Endometrial microvascular endothelial cells (primary cell): ENCODE results near the gene SH3BP5. TPM values are rescaled to one million over a fixed set of nuclear protein-coding genes. Genes with fewer than 3 reads are reported as not detected.

Experiments used
- in situ Hi-C: cut with HindIII; loops from 2 replicates; pipeline ENCODE4 v1.10.0; 2017; ENCODE audit warnings: low sequenced_read_pairs, low pct_unique_long_range_greater_than_20kb; ENCODE audit errors: inconsistent ontology term
- total RNA-seq: library from RNA; depleted of rRNA; stranded (reverse); fragments of >200 nt; gene quantifications from one replicate; pipeline ENCODE4 v1.2.3, GENCODE V29; 2015; ENCODE audit errors: inconsistent ontology term

SH3BP5 gene
- total RNA-seq, 1 donor from 2014 or later: 93.6 TPM

GRCh38 chr3:15330031-15330596 lies 2.3 kb downstream of the SH3BP5 start:
- in situ Hi-C loops: no loop called here

GRCh38 chr3:15329046-15330005 lies 3.1 kb downstream of the SH3BP5 start:
- in situ Hi-C loops: no loop called here

DNA sequence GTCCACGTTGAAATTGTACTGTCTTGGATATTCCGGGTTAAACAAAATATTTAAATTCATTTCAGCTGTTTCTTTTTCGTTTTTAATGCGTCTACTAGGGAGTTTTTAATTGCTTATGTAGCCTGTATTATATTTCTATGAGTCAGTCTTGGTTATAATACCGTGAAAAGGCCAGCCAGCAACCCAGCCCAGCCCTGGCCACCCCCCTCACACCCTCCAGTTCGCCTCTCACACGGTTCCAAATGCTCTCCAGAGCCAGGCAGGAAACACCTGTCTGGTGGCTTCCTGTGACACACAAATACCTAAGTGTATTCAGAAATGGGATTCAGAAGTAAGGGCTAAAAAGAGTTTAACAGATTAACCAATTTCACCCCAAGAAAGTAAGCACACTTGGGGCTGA lies 4.4 kb downstream of the SH3BP5 start:
- in situ Hi-C loops: no loop called here

DNA sequence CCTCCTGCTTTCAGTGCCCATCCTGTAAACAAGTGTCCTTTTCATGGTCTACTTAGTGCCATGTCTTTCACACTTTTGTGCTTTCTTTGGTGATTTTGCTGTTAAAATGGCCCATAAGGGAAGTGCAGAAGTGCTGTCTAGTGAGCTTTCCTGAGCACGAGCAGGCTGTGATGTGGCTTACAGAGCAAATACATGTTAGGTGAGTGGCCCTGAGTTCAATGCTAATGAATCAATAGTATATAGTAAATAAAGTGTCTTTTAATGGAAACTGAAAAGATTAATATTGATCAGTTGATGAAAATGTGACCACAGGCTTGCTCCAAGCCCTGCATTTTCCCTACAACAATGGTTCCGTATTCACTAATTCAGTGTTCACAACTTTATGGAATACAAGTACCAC lies 5.7 kb downstream of the SH3BP5 start:
- in situ Hi-C loops: no loop called here

DNA sequence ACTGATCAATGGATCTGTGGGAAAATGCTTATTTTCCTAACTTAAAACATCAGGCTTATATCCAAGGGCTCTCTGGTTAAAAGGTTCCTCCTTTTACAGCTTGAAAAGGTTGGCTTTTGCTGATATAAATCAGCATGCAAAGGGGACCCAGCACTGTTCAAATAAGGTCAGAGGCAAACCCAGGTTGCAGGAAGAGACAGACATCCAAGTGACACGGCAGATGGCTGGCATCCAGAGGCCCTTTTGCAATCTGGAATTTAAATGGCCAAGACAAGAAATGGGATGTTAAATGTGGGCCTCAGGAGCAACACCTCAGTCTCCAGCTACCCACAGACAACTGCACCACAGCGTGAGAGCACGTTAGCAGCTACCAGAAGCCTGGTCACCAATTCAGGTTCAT lies 6.3 kb downstream of the SH3BP5 start:
- in situ Hi-C loops: no loop called here

DNA sequence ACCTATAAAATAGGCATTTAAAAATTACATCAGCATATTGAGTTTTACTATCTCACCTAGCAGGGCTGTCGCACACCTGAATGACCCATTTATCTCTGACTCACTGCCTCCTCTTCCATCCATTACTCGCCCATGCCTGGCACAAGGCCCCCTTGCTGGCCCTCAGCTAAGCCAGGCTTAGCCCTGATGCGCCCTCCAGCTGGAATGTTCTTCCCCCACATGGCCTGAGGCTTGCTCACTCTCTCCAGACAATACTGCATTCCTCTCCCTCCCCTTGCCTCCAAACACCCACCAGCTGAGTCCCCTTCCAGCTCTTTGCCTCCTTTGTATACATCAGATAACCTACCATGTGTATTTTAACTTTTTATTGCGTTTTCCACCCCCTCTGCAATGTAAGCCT lies 7.2 kb downstream of the SH3BP5 start:
- in situ Hi-C loops: no loop called here

- in situ Hi-C loops: no loop called here
Observed at GRCh38 chr3:15324379-15324808, 8.0 kb downstream of the SH3BP5 start.

- in situ Hi-C loops: no loop called here
Observed at GRCh38 chr3:15323063-15323462, 9.3 kb downstream of the SH3BP5 start.

DNA sequence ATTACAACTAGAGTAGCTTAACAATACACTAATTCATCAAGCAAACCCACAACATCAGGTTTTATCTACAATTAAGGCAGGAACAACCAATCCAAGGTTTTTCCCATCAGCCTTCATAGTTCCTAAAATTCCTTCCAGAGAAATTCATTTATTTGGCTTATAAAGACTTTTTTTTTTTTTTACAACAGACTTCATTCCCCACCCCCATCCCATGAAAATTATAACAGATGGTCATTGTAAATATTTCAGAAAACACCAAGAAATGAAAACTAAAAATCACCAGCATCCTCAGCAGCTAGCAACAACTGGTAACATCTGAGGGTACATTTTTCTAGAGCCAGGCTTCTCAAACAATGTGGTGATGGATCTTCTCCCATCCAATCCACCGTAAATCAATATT lies 11.0 kb downstream of the SH3BP5 start:
- in situ Hi-C loops: no loop called here

DNA sequence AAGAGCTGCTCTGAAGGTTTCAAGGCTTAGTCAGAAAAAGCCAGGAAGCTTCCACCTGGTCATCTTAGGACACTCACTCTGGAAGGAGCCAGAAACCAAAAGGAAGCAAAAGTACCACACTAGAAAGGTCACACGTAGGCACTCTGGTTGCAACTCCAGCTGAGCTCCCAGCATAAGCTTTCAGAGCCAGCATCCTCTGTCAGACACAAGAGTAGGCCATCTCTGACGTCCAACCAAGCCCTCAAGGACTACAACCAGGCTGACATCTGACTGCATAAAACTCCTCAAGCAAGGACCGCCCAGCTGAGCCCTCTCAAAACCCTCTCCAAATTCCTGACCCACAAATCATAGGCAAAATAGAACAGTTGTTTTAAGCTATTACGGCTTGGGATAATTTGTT lies 12.8 kb downstream of the SH3BP5 start:
- in situ Hi-C loops: no loop called here

GRCh38 chr3:15319136-15319535 lies 13.2 kb downstream of the SH3BP5 start:
- in situ Hi-C loops: no loop called here

- in situ Hi-C loops: no loop called here
Observed at GRCh38 chr3:15318661-15319060, 13.7 kb downstream of the SH3BP5 start.

DNA sequence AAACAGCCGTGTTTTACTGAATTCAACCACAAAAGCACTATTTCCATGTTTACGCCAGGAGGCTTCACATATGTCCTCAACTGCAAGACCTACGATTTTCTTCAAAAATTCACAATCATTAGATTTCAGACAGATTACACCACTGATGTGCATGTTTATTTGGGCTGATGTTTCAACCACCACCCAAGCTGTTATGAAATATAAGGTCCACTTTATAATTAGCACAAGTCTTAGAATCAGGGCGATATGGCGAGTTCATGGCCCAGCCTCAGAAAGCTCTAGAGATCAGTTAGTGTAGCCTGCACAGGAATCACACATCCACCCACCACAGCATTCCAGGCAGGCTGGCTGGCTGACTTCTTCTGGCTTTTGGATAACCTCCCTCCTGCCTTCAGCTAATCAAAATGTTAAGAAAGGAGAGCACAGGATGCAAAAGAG lies 15.4 kb downstream of the SH3BP5 start:
- in situ Hi-C loops: no loop called here

GRCh38 chr3:15315003-15315402 lies 17.4 kb downstream of the SH3BP5 start:
- in situ Hi-C loops: no loop called here

GRCh38 chr3:15314276-15314675 lies 18.1 kb downstream of the SH3BP5 start:
- in situ Hi-C loops: no loop called here

GRCh38 chr3:15313461-15313860 lies 18.9 kb downstream of the SH3BP5 start:
- in situ Hi-C loops: no loop called here

DNA sequence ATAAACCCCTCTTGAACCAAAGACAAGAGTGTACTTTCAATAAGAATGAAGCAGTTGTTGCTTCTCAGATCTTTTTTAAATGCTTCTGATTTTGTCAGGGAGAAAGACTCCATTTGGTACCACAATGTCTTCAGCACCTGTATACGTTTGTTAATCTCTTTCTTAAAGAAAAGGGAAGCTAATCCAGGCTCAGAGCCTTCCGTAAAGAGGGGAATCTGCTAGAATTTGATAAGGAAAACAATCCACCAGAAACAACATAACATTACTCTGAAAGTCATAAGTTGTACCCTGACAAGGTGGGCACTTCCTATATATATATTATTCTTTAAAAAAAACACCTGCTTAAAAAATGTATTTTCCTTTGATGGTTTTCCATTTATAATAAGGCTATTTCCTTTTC lies 19.8 kb downstream of the SH3BP5 start:
- in situ Hi-C loops: no loop called here

- in situ Hi-C loops: no loop called here
Observed at GRCh38 chr3:15310491-15311370, 21.7 kb downstream of the SH3BP5 start.

DNA sequence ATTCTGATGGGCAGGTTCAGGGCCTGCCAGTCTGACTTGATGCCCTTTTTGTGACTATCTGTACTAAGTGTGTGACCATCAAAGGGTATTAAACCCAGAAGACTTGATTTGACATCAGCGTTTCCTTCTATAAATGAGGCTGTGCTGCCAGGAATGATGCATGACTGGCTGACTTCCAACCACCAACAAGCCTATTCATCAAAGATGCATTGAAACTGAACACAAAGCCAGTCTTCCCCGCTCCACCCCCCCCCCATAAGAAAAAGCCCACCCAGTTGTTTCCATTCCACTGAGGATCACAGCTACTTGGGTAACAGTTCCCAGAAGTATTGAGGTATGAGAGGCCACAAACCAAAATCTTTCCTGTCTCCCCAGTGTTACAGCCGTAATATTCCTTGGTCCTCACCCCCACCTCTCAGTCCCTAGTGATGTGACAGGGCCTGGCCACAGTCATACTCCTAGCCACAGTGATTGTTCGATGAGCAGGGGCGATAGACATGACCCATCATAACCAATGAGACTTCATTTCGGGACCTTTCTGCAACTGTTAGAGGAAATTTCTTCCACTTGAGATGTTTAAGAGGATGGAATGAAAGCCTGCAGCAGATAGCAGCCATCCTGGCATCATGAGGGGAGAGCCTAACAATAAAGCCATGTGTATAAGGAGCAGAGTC lies 22.6 kb downstream of the SH3BP5 start:
- in situ Hi-C loops: no loop called here
